Activated CD4-positive, alpha-beta T cell treated with anti-CD3 and anti-CD28 coated beads for 1 hour (primary cell): Measurements from ENCODE around the gene PPP1R15B.

ENCODE experiments used
- DNase-seq: peaks from one replicate; pipeline ENCODE4 v3.0.0-alpha.2; 2020

PPP1R15B gene

DNA sequence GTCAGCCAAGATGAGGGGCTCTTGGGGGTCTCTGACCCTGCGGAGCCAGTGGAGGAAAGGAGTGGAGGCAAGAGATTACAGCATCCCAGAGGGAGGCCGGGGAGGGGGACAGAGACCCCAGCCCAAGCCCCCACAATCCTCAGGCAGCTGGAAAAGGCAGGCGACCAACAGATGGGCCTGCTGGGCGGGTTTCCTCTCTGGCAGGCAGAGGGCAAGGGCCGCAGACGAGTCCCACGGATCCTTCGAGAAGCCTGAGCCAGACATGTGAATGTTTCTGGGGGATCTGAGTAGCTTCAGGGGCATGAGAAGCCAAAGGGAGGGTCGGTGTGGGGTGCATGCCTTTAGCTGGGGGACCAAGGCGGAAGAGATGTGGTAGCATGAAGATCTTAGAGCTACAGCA, 49.8 kb downstream of the PPP1R15B start:
- DNase-seq: no peak

GRCh38 chr1:204361341-204361771, 50.3 kb downstream of the PPP1R15B start:
- DNase-seq: no peak

- no peak for DNase-seq
Measured at GRCh38 chr1:204360314-204360713, 51.3 kb downstream of the PPP1R15B start.

- DNase-seq: no peak
Measured at GRCh38 chr1:204359474-204360255, 52.0 kb downstream of the PPP1R15B start, which contains the start of gene PLEKHA6. Gene PLEKHA6 (minus strand): TSS chr1:204359929. CDS start chr1:204273727, 86,202 bp downstream.

GRCh38 chr1:204359131-204359473, 52.5 kb downstream of the PPP1R15B start:
- no peak for DNase-seq

DNA sequence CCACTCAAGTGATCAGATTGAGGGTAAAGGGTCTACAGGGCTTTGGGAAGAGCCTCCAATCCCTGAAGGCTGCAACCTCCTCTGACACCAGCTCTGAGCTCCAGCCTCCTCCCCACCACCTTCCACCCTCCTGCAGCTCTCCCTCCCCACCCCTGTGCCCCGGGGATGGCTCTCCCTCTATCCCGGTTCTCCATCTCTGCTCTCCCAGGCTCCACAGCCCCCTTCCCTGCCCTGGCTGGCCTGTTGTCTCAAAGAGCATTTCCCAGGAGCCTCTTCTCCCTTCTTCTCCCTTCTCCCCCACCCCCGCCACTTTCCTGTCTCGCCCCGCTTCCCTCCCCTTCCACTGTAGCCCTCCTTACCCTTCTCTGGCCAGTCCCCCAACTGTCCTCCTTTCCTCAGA, 53.0 kb downstream of the PPP1R15B start:
- DNase-seq: no peak

- DNase-seq: no peak
Measured at GRCh38 chr1:204357551-204358490, 53.8 kb downstream of the PPP1R15B start.

DNA sequence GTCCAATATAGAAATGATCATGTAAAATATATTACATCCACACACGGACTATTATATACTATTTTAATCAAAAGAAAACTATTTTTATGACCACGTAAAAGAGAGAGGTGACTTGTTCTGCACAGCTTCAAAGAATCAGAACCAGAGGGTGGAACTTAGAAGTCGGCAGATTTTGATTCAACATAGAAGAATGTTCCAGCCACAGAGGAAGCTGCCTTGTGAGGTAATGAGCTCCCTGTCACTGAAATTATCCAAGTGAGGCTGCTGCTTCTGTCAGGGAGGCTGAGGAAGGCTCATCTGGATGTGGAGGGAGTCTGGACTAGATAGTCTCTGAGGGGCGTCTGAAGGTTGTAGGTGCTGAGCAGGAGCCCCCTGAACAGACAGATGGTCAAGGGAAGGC, 54.6 kb downstream of the PPP1R15B start:
- no peak for DNase-seq

- DNase-seq: no peak
Measured at GRCh38 chr1:204355913-204356312, 55.7 kb downstream of the PPP1R15B start.

DNA sequence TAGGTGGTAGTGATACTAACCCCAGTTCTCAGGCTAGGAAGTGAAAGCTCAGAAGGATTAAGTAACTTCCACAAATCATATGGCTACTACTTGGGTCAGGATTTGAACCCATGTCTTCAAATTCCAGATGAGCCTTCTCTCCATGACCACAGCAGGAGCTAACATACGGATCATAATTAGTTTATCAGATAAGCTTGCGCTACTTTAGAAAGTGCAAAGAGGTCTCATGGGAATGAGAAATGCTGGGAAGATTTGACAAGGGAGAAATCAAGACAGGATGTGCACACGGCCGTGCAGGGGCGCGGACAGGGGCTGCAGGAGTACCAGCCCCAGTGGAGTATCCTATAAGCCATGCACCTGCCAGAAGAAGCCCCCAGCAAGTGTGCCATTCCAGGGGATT, 57.0 kb downstream of the PPP1R15B start:
- DNase-seq: no peak
